ENCODE measurements around the gene GFER.

Gene GFER

GRCh38 chr16:1942047-1942809, 41.8 kb upstream of the GFER start:
- no peak for TF ChIP-seq CTCF (IDR thresholded peaks at IDR 0.05; ENCODE audit: low read depth, low read length)
- peak overlapping the region; percentile 74 for H3K4me3 ChIP-seq (ENCODE audit: low read depth, low read length)

DNA sequence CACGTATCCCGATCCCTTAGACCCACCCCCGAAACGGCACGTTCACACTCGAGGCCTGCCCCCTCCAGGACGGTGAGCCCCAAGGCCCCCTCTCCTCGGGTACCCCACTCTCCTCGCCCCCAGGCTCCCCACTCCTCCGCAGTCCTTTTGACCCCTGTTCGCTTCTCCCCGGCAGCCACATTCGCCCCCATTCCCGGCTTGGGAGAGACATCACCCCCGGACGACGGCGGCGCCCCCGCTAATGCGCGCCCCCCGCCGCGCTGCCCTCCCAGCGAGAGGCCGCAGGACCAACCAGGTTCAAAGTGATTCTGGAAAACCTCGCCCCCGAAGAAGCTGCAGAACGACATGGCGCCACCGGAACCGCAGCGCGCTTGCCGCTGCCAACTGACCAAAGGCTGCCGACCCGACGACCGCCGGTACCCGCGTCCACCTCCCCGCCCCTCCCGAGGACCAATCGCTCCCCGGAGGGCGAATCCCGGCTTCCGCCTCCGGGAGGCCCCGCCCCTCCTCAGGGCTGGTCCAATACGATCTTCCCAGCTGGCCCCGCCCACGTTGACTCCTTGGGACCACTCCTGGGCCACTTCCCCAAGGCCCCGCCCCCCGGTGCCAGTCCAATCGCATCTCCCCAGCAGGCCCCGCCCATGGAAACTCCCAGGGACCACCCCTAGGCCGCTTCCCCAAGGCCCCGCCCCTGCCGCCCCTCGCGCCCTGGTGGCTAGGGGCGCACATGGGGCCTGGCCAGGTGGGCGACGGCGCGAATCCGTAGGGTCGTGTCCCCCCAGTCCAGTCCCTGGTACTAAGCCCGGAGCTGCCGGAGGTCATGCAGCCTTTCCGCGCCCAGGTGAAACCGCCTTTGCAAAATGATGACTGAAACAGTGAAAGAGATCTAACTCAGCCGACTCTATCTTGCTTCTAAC, 40.9 kb upstream of the GFER start, which contains the start of gene MSRB1:
MSRB1 (minus strand) TSS at position 390 of the 917 bp plus-strand sequence; CDS start at position 347, 43 bp downstream.
- TF ChIP-seq CTCF (IDR thresholded peaks at IDR 0.05; ENCODE audit: low read depth, low read length) = no peak
- H3K4me3 ChIP-seq (ENCODE audit: low read depth, low read length) = peak within 1 kb of the TSS; percentile 74

GRCh38 chr16:1944612-1945199, 39.3 kb upstream of the GFER start:
- no peak overlapping the region for H3K4me3 ChIP-seq (ENCODE audit: low read depth, low read length)
- TF ChIP-seq CTCF (IDR thresholded peaks at IDR 0.05; ENCODE audit: low read depth, low read length) = no peak

- no peak for TF ChIP-seq CTCF (IDR thresholded peaks at IDR 0.05; ENCODE audit: low read depth, low read length)
- H3K4me3 ChIP-seq (ENCODE audit: low read depth, low read length) = no peak overlapping the region
Measured at GRCh38 chr16:1945559-1946391, 38.2 kb upstream of the GFER start.

DNA sequence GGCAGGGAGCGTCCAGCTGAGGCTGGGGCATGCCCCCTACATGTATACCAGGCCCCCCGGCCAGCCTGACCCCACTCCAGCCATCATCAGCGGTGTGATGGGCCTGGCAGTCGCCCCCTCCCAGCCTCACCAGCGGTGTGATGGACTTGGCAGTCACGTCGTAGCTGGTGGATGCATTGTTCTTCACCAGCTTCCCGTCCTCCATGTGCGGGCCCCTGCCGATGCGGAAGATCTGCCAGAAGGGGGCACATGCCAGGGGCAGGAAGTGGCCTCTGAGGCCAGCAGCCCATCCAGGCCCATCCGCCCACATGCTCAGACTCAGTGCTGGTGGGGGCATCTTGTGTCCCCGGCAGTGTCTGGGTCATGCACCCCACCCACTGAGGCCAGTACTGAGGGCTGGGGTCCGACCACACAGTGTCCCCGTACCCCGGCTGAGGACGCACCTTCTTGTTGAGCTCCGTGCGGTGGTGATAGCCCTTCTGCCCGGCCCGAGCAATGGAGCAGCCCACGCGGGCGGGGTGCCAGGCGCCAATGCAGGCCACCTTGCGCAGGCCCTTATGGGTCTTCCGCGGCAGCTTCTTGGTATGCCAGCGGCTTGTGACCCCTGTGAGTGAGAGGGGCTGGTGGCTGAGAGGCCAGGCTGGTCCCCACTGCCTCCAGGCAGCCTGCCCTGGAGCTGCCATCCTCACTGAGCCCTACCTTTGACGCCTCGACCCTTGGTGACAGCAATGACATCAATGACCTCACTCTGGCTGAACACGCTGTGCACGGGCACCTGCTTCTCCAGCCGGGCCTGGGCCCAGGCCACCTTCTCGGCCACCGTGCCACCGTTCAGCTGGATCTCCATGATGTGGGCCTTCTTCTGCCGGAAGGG, 37.3 kb upstream of the GFER start:
- TF ChIP-seq CTCF (IDR thresholded peaks at IDR 0.05; ENCODE audit: low read depth, low read length) = no peak
- H3K4me3 ChIP-seq (ENCODE audit: low read depth, low read length) = no peak overlapping the region

- TF ChIP-seq CTCF (IDR thresholded peaks at IDR 0.05; ENCODE audit: low read depth, low read length) = no peak
Measured at GRCh38 chr16:1947369-1947670, 36.7 kb upstream of the GFER start.

More at GRCh38 chr16:1947369-1947670, 36.7 kb upstream of the GFER start:
- H3K4me3 ChIP-seq (ENCODE audit: low read depth, low read length) = no peak overlapping the region
